Retinal pigment epithelial cell (primary cell): ENCODE results near the gene CCDC93.

Source experiments
- DNase-seq: peaks from one replicate; pipeline ENCODE4 v3.0.0-alpha.2; 2010; ENCODE audit warnings: low read depth
- H3K4me3 ChIP-seq: 2 replicates; pipeline ENCODE4 v1.5.1; 2011; ENCODE audit warnings: mild to moderate bottlenecking, low read length, control low read depth, moderate library complexity
- CTCF ChIP-seq: conservative IDR thresholded peaks from 2 replicates; pipeline ENCODE4 v1.5.1; 2011; ENCODE audit warnings: low read depth, low read length, control low read depth, inconsistent platforms

CCDC93 gene

GRCh38 chr2:117885308-117885707 is 128.6 kb downstream of the CCDC93 start:
- H3K4me3 ChIP-seq = no peak overlapping the region
- DNase-seq = no peak
- no peak for TF ChIP-seq CTCF

GRCh38 chr2:117879003-117879402 is 134.9 kb downstream of the CCDC93 start:
- no peak for TF ChIP-seq CTCF
- DNase-seq = no peak
- H3K4me3 ChIP-seq = no peak overlapping the region

GRCh38 chr2:117875786-117876185 is 138.1 kb downstream of the CCDC93 start:
- no peak for TF ChIP-seq CTCF
- DNase-seq = no peak
- no peak overlapping the region for H3K4me3 ChIP-seq
